H7 (cell line): Measurements from ENCODE around the gene RNF145. TPM values are rescaled to one million over a fixed set of nuclear protein-coding genes. Genes with fewer than 3 reads are reported as not detected.
"Not testable (repeated sequence)": the region's sequence is repeated elsewhere in the genome, so short reads cannot be mapped to it uniquely, and the experiment has no call there.

Source experiments
- DNase-seq: peaks from one replicate; pipeline ENCODE4 v3.0.0; 2012
- H3K27me3 ChIP-seq: 2 replicates; pipeline ENCODE4 v1.6.0; 2011; ENCODE audit warnings: mild to moderate bottlenecking, low read length; ENCODE audit not compliant: control insufficient read depth, insufficient read depth
- H3K36me3 ChIP-seq: replicated peaks from 2 replicates; pipeline ENCODE4 v1.5.1; 2011; ENCODE audit warnings: low read length; ENCODE audit not compliant: control insufficient read depth, insufficient read depth
- H3K4me3 ChIP-seq: 2 replicates; pipeline ENCODE4 v1.5.1; 2011; ENCODE audit warnings: low read depth, mild to moderate bottlenecking, control low read depth, low read length, moderate library complexity; ENCODE audit not compliant: insufficient read depth
- total RNA-seq: library from RNA; depleted of rRNA; stranded (reverse); fragments of >200 nt; shearing (Covaris generic); gene quantifications from 2 replicates; pipeline ENCODE4 v1.2.3, GENCODE V29; 2014

RNF145 gene
- total RNA-seq, 1 experiment from 2014 or later, result 22.4 TPM

GRCh38 chr5:159170021-159170420 is 39.3 kb downstream of the RNF145 start:
- Histone ChIP-seq H3K4me3 (no peak overlapping the region), H3K36me3 (no peaks in the 10 kb centered on the region), H3K27me3 (no peaks in the 10 kb centered on the region)
- DNase-seq, result no peak

- no peak for DNase-seq
- no peak overlapping the region for H3K4me3 ChIP-seq
- no peaks in the 10 kb centered on the region for H3K36me3 ChIP-seq
- H3K27me3 ChIP-seq, result no peaks in the 10 kb centered on the region
These were observed 42.9 kb downstream of the RNF145 start for GRCh38 chr5:159166416-159166815.

GRCh38 chr5:159163701-159164046 is 45.7 kb downstream of the RNF145 start:
- H3K4me3 ChIP-seq, result no peak overlapping the region
- no peaks in the 10 kb centered on the region for H3K27me3 ChIP-seq
- no peak for DNase-seq
- H3K36me3 ChIP-seq, result no peaks in the 10 kb centered on the region; the same call in 1 of the 2 replicates

- DNase-seq, result no peak
These were observed 46.2 kb downstream of the RNF145 start for GRCh38 chr5:159163027-159163700.

GRCh38 chr5:159161361-159162214 is 47.8 kb downstream of the RNF145 start:
- Histone ChIP-seq H3K4me3 (no peak overlapping the region), H3K36me3 (peaks cover 3% of the 10 kb centered on the region), H3K27me3 (no peaks in the 10 kb centered on the region)
- DNase-seq, result no peak

More at GRCh38 chr5:159163027-159163700, 46.2 kb downstream of the RNF145 start:
- H3K27me3 ChIP-seq, result no peaks in the 10 kb centered on the region
- peaks cover 2% of the 10 kb centered on the region for H3K36me3 ChIP-seq
- H3K4me3 ChIP-seq, result no peak overlapping the region

GRCh38 chr5:159158553-159159091 is 50.7 kb downstream of the RNF145 start:
- not testable (repeated sequence) for DNase-seq, H3K36me3 ChIP-seq, H3K27me3 ChIP-seq, H3K4me3 ChIP-seq

GRCh38 chr5:159157552-159157951 is 51.8 kb downstream of the RNF145 start:
- H3K36me3 ChIP-seq, result peaks cover 3% of the 10 kb centered on the region
- H3K4me3 ChIP-seq, result no peak overlapping the region
- no peaks in the 10 kb centered on the region for H3K27me3 ChIP-seq
- DNase-seq, result no peak

- Histone ChIP-seq H3K4me3 (no peak overlapping the region), H3K27me3 (no peaks in the 10 kb centered on the region), H3K36me3 (peaks cover 3% of the 10 kb centered on the region)
- peak; percentile 59 for DNase-seq
These were observed 52.7 kb downstream of the RNF145 start for GRCh38 chr5:159156426-159157238.

- no peaks in the 10 kb centered on the region for H3K27me3 ChIP-seq
- DNase-seq, result no peak
- H3K36me3 ChIP-seq, result peaks cover 3% of the 10 kb centered on the region
- H3K4me3 ChIP-seq, result no peak overlapping the region
These were observed 53.4 kb downstream of the RNF145 start for GRCh38 chr5:159155960-159156359.

- no peak for DNase-seq
- no peak overlapping the region for H3K4me3 ChIP-seq
- no peaks in the 10 kb centered on the region for H3K36me3 ChIP-seq
These were observed 56.5 kb downstream of the RNF145 start for GRCh38 chr5:159152876-159153275.

GRCh38 chr5:159149085-159149484 is 60.3 kb downstream of the RNF145 start:
- DNase-seq, result no peak
- Histone ChIP-seq H3K27me3 (no peaks in the 10 kb centered on the region), H3K4me3 (no peak overlapping the region), H3K36me3 (no peaks in the 10 kb centered on the region)

More at GRCh38 chr5:159152876-159153275, 56.5 kb downstream of the RNF145 start:
- H3K27me3 ChIP-seq, result no peaks in the 10 kb centered on the region

GRCh38 chr5:159147976-159148375 is 61.4 kb downstream of the RNF145 start:
- H3K27me3 ChIP-seq, result no peaks in the 10 kb centered on the region
- no peak overlapping the region for H3K4me3 ChIP-seq
- no peaks in the 10 kb centered on the region for H3K36me3 ChIP-seq
- DNase-seq, result no peak

GRCh38 chr5:159146839-159147238 is 62.5 kb downstream of the RNF145 start:
- no peak for DNase-seq
- H3K27me3 ChIP-seq, result no peaks in the 10 kb centered on the region
- H3K4me3 ChIP-seq, result no peak overlapping the region
- no peaks in the 10 kb centered on the region for H3K36me3 ChIP-seq

GRCh38 chr5:159145160-159145559 is 64.2 kb downstream of the RNF145 start:
- DNase-seq, H3K27me3 ChIP-seq, H3K4me3 ChIP-seq, H3K36me3 ChIP-seq: not testable (repeated sequence)
